Mucosa of rectum (tissue), 2 donors: ENCODE data around the gene RAB30.
"Not testable (repeated sequence)": the region's sequence is repeated elsewhere in the genome, so short reads cannot be mapped to it uniquely, and the experiment has no call there.

ENCODE experiments used
- H3K27ac ChIP-seq, 2 donors: one replicate each; pipeline ENCODE4 v1.7.0; 2013; ENCODE audit warnings: inconsistent platforms in 2 of 2, low read depth in 2 of 2, low read length in 2 of 2
- H3K27me3 ChIP-seq, 2 donors: one replicate each; pipeline ENCODE4 v1.7.0; 2013; ENCODE audit warnings: low read length in 2 of 2; ENCODE audit not compliant: control insufficient read depth in 2 of 2, insufficient read depth in 2 of 2
- H3K36me3 ChIP-seq, 2 donors: one replicate each; pipeline ENCODE4 v1.7.0; 2013; ENCODE audit warnings: low read length in 2 of 2; ENCODE audit not compliant: control insufficient read depth in 2 of 2, insufficient read depth in 2 of 2
- H3K4me1 ChIP-seq, 2 donors: one replicate each; pipeline ENCODE4 v1.7.0; 2013; ENCODE audit warnings: low read length in 2 of 2, mild to moderate bottlenecking in 1 of 2; ENCODE audit not compliant: control insufficient read depth in 2 of 2, insufficient read depth in 2 of 2
- H3K4me3 ChIP-seq, 2 donors: one replicate each; pipeline ENCODE4 v1.7.0; 2013; ENCODE audit warnings: low read length in 2 of 2
- H3K9ac ChIP-seq, 2 donors: one replicate each; pipeline ENCODE4 v1.7.0; 2013; ENCODE audit warnings: low read length in 2 of 2, low read depth in 1 of 2, mild to moderate bottlenecking in 1 of 2
- H3K9me3 ChIP-seq, 2 donors: one replicate each; pipeline ENCODE4 v1.7.0; 2013; ENCODE audit warnings: low read length in 2 of 2; ENCODE audit not compliant: control insufficient read depth in 2 of 2
- donor health status: healthy.
- donor health status: Normal muscosa, but diverticular disease.

The RAB30 gene

DNA sequence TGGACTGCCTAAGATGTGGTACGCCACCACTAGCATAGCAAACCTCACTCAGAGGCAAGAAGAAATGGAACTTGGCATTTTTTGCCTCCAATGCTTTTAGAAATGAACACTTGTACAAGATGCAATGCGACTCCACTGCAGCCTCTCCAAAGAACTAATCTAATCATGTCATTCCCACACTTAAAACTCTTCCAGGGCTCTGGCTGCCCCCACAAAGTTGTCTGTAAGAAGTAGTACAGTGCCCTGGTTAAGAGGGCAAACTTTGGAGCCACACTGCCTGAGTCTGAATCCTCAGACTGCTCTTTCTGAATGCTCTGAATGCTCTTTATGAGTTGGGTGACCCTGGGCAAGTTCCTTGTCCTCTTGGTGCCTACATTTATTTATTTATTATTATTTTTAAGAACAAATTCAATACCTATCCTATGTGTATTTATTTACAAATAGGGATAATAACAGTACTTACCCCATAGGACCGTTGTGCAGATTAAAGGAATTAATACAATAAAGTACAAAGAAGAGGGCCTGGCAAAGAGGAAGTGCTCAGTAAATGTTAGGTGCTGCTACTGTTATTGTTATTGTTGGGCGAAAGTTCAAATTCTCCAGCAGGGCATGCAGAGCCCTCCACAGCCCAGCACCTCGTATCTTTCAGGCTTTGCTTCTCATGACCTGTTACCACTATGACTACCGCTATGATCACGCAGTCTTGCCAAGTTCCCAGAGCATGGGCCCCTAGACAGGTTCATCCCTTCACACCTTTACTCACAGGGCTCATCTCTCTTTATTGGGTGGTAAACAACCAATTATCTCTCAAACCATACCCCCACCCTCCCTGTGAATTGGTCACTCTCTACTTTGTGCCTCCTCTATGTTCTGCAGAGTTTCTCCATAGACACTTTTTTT lies 59.3 kb downstream of the RAB30 start:
- Histone ChIP-seq H3K27ac (no peak overlapping the region), H3K36me3 (no peaks in the 10 kb centered on the region), H3K27me3 (no peaks in the 10 kb centered on the region), H3K9ac (no peak overlapping the region), H3K4me3 (no peak overlapping the region), H3K9me3 (no peaks in the 10 kb centered on the region), H3K4me1 (peaks cover 7 to 12% of the 10 kb centered on the region in 2 donors)

DNA sequence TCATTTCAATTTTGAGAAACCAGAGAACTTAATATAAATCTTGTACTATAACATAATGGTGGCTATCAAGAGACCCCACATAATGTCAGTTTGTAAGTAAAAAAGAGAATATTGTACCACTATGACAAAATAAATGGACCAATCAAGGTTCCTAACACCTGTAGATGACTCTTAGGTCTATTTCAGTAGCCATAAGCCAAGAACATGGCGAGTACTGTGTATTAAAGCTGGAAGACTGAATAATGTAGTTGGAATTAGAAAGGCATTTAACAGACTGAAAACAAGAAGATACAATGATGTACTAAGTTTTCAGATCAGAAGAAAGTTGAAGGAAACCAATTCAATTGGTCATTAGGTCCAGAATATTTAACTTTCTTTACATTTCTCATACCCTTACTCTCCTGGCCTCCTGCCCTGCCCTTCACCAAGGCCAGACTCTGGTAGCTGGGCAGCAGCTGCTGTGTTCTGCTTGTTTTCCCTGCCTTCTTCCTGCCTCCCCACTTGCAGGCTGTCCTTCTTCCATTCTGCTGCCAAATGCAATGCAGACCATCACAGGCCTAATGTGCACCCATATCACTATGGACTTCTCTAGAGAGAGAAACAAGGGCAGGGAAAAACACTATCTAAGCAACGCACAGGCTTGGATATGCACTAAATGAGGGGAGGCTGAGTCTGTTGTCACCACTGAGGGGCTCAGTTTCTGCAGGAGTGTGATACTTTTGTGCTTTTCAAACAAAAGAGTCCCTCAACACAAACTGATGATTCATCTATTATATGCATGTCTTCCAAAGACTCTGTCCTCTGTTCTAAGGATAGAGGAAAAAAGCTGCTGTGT lies 60.1 kb downstream of the RAB30 start:
- Histone ChIP-seq H3K36me3 (no peaks in the 10 kb centered on the region), H3K27me3 (no peaks in the 10 kb centered on the region), H3K4me1 (peaks cover 12 to 13% of the 10 kb centered on the region in 2 donors), H3K9me3 (no peaks in the 10 kb centered on the region), H3K27ac (no peak overlapping the region), H3K9ac (no peak overlapping the region), H3K4me3 (no peak overlapping the region)

DNA sequence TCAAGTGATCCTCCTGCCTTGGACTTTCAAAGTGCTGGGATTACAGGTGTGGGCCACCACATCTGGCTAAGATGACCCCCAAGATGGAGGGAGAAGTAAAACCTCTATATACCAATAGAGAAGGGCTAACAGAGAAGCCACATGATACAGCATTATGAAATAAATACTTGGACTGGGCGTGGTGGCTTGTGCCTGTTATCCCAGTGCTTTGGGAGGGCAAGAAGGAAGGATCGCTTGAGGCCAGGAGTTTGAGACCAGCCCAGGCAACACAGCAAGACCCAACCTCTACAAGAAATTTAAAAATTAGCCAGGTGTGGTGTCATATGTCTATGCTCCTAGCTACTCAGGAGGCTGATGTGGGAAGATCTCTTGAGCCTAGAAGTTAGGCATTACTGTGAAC lies 61.7 kb downstream of the RAB30 start:
- no peaks in the 10 kb centered on the region for H3K27me3 ChIP-seq
- no peaks in the 10 kb centered on the region for H3K9me3 ChIP-seq

DNA sequence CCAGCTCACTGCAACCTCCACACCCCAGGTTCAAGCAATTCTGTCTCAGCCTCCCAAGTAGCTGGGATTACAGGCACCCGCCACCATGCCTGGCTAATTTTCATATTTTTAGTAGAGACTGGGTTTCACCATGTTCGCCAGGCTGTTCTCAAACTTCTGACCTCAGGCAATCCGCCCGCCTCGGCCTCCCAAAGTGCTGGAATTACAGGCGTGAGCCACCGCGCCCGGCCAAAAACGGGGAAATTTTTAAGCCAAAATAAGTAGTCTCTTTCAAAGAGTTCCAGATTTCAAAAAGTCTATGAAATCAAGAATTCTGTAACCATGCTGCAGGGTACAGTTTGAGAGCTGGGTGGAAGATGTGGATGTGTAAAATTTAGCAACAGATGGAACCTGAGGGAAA lies 62.6 kb downstream of the RAB30 start:
- H3K27ac ChIP-seq, H3K36me3 ChIP-seq, H3K9me3 ChIP-seq, H3K27me3 ChIP-seq, H3K9ac ChIP-seq, H3K4me3 ChIP-seq: not testable (repeated sequence)
- peaks cover 12 to 13% of the 10 kb centered on the region in 2 donors for H3K4me1 ChIP-seq

More for the DNA sequence above, 61.7 kb downstream of the RAB30 start:
- no peaks in the 10 kb centered on the region for H3K36me3 ChIP-seq
- no peak overlapping the region for H3K4me3 ChIP-seq
- no peak overlapping the region for H3K27ac ChIP-seq
- peaks cover 12 to 13% of the 10 kb centered on the region in 2 donors for H3K4me1 ChIP-seq
- no peak overlapping the region for H3K9ac ChIP-seq

DNA sequence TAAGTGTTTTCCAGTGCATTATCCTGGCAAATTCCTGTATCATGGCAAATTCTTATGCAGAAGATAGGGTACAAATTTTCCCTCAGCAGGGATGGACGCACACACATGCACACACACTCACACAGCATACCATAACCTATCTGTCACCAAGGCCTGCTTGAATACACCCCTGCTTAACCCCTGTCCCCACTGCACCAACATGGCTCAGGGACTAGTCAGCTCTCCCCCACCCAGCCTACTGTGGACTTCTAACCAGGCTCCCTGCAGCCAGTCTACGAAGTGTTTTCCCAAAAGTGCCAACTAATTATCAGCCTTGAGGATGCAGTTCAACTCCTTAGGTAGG lies 63.1 kb downstream of the RAB30 start:
- Histone ChIP-seq H3K9ac (no peak overlapping the region), H3K4me1 (peaks cover 12 to 13% of the 10 kb centered on the region in 2 donors)

DNA sequence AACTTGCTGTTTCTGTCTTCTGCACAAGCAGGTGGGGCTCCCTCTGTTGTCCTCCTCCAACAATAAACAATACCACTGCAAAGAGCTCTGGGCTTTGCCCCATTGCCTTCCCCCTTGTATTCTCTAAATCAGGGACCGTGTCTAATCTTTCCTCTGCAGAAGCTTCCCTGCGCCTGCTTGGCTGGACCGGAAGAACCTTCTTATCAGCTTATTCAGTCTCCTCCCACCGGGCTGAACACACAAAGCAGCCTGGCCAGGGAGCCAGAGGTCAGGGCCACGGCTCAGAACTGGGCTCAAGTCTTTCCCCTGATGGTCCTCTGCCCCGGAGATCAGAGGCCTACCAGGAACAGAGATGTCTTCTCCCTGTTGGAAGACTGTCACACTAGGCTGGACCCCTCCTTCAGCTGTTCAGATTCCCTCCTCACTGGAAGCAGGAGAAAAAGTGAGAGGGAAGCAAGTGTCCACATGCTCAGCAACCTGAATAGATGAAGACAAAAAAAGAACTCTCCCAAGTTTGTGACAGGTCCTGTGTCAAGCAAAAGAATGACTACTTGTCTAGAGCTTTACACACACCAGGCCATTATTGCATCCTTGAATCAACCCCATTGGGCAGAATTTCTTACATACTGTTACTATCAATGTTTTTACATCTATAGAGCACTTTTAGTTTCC lies 63.7 kb downstream of the RAB30 start:
- peak overlapping the region in 1 of 2 donors; percentile 26 for H3K9ac ChIP-seq
- peaks cover 12 to 13% of the 10 kb centered on the region in 2 donors for H3K4me1 ChIP-seq
- H3K9me3 ChIP-seq: no peaks in the 10 kb centered on the region
- peak overlapping the region in 1 of 2 donors; percentile 35 for H3K27ac ChIP-seq
- no peaks in the 10 kb centered on the region for H3K27me3 ChIP-seq
- peak overlapping the region; percentile 10 for H3K4me3 ChIP-seq
- no peaks in the 10 kb centered on the region for H3K36me3 ChIP-seq

More for the DNA sequence above, 63.1 kb downstream of the RAB30 start:
- no peaks in the 10 kb centered on the region for H3K27me3 ChIP-seq
- H3K27ac ChIP-seq: no peak overlapping the region
- H3K36me3 ChIP-seq: no peaks in the 10 kb centered on the region
- no peaks in the 10 kb centered on the region for H3K9me3 ChIP-seq
- no peak overlapping the region for H3K4me3 ChIP-seq

DNA sequence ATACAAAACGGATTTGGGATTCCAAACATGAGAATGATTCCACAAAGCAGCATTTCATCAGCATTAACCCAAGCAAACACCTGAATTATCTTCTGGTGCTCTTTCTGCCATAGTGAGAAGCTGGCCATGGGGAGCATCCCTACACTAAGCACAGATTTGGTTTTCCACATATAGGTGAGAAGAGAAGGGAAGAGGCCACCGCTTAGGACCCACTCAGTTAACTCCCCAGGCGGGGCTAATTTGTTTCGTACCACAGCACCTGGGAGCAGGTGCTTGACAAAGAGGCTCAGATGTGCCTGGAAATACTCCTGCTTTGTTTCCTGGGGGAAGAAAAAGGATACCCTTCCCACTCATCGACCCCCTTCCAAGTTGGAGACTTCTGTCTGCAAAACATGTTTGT lies 64.2 kb downstream of the RAB30 start:
- H3K27ac ChIP-seq: no peak overlapping the region
- peak overlapping the region in 1 of 2 donors; percentile 10 for H3K4me3 ChIP-seq
- no peaks in the 10 kb centered on the region for H3K27me3 ChIP-seq
- no peaks in the 10 kb centered on the region for H3K36me3 ChIP-seq
- H3K4me1 ChIP-seq: peaks cover 12 to 13% of the 10 kb centered on the region in 2 donors
- no peak overlapping the region for H3K9ac ChIP-seq
- no peaks in the 10 kb centered on the region for H3K9me3 ChIP-seq

DNA sequence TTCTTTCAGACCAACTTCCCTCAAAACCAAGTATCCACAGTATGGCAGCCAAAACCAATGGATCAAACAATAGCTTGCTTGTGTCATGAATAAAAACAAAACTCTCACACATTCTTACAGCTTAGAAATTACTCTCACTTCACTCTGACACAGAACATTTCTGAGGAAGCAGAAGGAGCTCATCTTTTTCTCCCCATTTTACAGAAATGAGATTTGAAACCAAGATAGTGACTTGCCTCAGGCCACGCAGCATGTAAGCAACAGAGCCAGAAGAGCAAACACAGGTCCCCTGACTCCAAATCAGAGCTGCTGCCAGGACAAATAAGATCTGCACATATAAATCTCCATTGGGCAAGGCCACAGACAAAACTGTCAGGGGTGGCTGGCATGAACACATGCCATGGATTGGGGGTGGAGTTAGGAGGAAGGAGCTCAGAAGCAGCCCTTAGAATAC lies 64.8 kb downstream of the RAB30 start:
- no peaks in the 10 kb centered on the region for H3K9me3 ChIP-seq
- no peaks in the 10 kb centered on the region for H3K27me3 ChIP-seq
- H3K36me3 ChIP-seq: no peaks in the 10 kb centered on the region
- H3K4me1 ChIP-seq: peaks cover 12 to 13% of the 10 kb centered on the region in 2 donors
- no peak overlapping the region for H3K4me3 ChIP-seq
- H3K27ac ChIP-seq: no peak overlapping the region
- peak overlapping the region in 1 of 2 donors; percentile 10 for H3K9ac ChIP-seq

DNA sequence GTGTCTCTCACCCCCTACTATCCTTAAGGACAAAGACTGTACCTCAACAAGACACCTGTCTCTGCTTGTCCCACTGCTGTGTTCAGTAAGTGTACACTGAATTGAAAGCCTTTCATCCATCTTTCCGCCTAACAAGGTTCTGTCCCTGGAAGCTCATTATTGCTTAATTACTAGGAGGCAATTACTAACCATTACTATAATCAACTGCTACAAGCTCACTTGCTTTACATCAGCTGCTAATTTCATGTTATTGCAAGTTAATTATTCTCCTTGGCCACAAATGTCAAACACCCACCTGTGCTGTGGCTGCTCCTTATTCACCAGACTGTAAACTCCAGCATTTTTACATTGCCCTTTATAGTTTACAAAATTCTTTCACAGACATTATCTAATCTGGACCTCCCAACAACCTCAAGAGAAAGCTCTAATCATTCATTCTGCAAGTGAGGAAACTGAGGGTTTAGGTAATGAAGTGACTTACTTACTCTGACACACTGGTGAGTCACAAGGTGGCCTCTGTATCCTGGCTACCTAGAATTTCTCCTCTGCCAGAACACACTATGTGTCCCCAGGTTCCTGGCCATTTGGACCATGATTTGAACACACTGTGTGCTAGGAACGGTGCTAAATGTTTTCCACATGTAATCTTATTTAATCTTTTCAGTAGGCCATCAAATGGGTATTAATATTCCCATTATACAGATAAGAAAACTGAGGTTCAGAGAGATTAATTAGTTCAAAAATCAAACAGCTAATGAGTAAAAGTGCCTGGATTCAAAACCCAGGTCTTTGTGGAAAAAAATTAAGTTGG lies 66.7 kb downstream of the RAB30 start:
- Histone ChIP-seq H3K4me1 (peaks cover 12 to 13% of the 10 kb centered on the region in 2 donors), H3K4me3 (no peak overlapping the region), H3K36me3 (no peaks in the 10 kb centered on the region), H3K27ac (no peak overlapping the region), H3K9ac (no peak overlapping the region), H3K27me3 (no peaks in the 10 kb centered on the region), H3K9me3 (no peaks in the 10 kb centered on the region)
